Endodermal cell (in vitro differentiated cells): Measurements from ENCODE around the gene SRCAP. TPM values are rescaled to one million over a fixed set of nuclear protein-coding genes. Genes with fewer than 3 reads are reported as not detected.

Experiments used
- DNase-seq: peaks from one replicate; pipeline ENCODE4 v3.0.0-alpha.2; 2017
- H3K27ac ChIP-seq: 2 replicates; pipeline ENCODE4 v1.5.1; 2013; ENCODE audit warnings: mild to moderate bottlenecking, low read depth, low read length, moderate library complexity
- H3K27me3 ChIP-seq: 2 replicates; pipeline ENCODE4 v1.6.1; 2013; ENCODE audit warnings: mild to moderate bottlenecking, low read length, moderate library complexity; ENCODE audit not compliant: insufficient read depth, control insufficient read depth, poor library complexity, severe bottlenecking
- H3K36me3 ChIP-seq: 2 replicates; pipeline ENCODE4 v1.7.0; 2013; ENCODE audit warnings: mild to moderate bottlenecking, low read length, moderate library complexity; ENCODE audit not compliant: control insufficient read depth, insufficient read depth
- H3K4me1 ChIP-seq: one replicate; pipeline ENCODE4 v1.7.0; 2013; ENCODE audit warnings: low read length; ENCODE audit not compliant: control insufficient read depth, insufficient read depth
- H3K4me3 ChIP-seq: 2 replicates; pipeline ENCODE4 v1.5.1; 2013; ENCODE audit warnings: mild to moderate bottlenecking, low read length, moderate library complexity
- H3K9ac ChIP-seq: 2 replicates; pipeline ENCODE4 v1.6.1; 2013; ENCODE audit warnings: mild to moderate bottlenecking, low read length, moderate library complexity; ENCODE audit not compliant: poor library complexity, severe bottlenecking; ENCODE audit errors: extremely low read depth
- H3K9me3 ChIP-seq: 2 replicates; pipeline ENCODE4 v1.6.1; 2013; ENCODE audit warnings: mild to moderate bottlenecking, low read length, moderate library complexity; ENCODE audit not compliant: control insufficient read depth
- H3K27ac Mint-ChIP-seq: 2 replicates; pipeline ENCODE4 v1.8.0; 2020; ENCODE audit warnings: mixed read lengths
- H3K27me3 Mint-ChIP-seq: 2 replicates; pipeline ENCODE4 v1.8.0; 2021; ENCODE audit warnings: mild to moderate bottlenecking, mixed read lengths; ENCODE audit not compliant: insufficient read depth
- H3K36me3 Mint-ChIP-seq: 2 replicates; pipeline ENCODE4 v1.8.0; 2020; ENCODE audit warnings: low read depth, mixed read lengths
- H3K4me1 Mint-ChIP-seq: 2 replicates; pipeline ENCODE4 v1.8.0; 2020; ENCODE audit warnings: mixed read lengths
- H3K4me3 Mint-ChIP-seq: 2 replicates; pipeline ENCODE4 v1.8.0; 2020; ENCODE audit warnings: mild to moderate bottlenecking, moderate library complexity, mixed read lengths
- H3K9me3 Mint-ChIP-seq: 2 replicates; pipeline ENCODE4 v1.8.0; 2020; ENCODE audit warnings: mild to moderate bottlenecking, mixed read lengths
- WGBS, 2 experiments: methylation state at CpG; one replicate each; pipeline versions ENCODE4 v1.1.5 to v1.1.7; 2013; ENCODE audit warnings: missing lambda C conversion rate in 2 of 2, mixed read lengths in 1 of 2; ENCODE audit not compliant: insufficient coverage in 1 of 2, insufficient read length in 1 of 2; 5-methylcytosine and 5-hydroxymethylcytosine counted together
- total RNA-seq, 2 donors: library from RNA; stranded (reverse); fragmentation: NEBNext Ultra II Directional in 1 of 2; extraction: Animal tissue kit (Norgen Biotek cat#: 25700) in 1 of 2; gene quantifications; 2 replicates in 1 of 2; 3 replicates in 1 of 2; pipeline ENCODE4 v1.2.1, GENCODE V29; 2021
- TF ChIP-seq, protein P1 (sequence below): fragments of 200-600 bp; sonication (generic); conservative IDR thresholded peaks from 2 replicates; pipeline ENCODE4 v1.5.0; 2021; ENCODE audit warnings: antibody characterized with exemption, mild to moderate bottlenecking

SRCAP gene
- total RNA-seq, 2 donors from 2014 or later = 57.7 to 66.9 TPM

DNA sequence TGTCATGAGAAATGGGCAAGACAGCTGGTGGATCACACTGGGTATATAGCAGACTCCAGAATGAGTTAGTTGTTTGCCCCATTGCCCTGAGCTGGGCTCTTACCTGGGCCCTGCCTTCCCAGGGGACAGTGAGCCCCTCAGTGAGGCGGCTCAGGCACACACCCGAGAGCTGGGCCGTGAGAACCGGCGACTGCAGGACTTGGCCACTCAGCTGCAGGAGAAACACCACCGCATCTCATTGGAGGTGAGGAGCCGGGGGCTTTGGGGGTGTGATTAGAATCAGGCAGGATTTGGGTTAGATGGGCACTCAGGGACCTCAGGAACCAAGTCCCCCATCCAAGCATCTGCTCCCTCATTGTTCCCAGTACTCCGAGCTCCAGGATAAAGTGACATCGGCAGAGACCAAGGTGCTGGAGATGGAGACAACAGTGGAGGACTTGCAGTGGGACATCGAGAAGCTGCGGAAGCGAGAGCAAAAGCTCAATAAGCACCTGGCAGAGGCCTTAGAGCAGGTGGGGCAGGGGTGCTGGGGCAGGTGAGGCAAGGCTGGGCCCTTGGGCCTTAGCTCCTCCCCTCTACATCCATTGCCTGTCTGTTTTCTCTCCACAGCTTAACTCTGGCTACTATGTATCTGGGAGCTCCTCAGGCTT lies 66.0 kb downstream of the SRCAP start:
- Histone ChIP-seq H3K27me3 (no peaks in the 10 kb centered on the region), H3K27ac (no peak overlapping the region), H3K9me3 (no peaks in the 10 kb centered on the region), H3K9ac (no peak overlapping the region), H3K36me3 (peaks cover 75% of the 10 kb centered on the region), H3K4me3 (no peak overlapping the region), H3K4me1 (peaks cover 8% of the 10 kb centered on the region)
- Mint-ChIP-seq H3K4me1 (peaks cover 13% of the 10 kb centered on the region), H3K4me3 (no peak overlapping the region), H3K27me3 (no peaks in the 10 kb centered on the region), H3K36me3 (peaks cover 76% of the 10 kb centered on the region), H3K27ac (no peak overlapping the region), H3K9me3 (no peaks in the 10 kb centered on the region)
- TF ChIP-seq, protein P1, sequence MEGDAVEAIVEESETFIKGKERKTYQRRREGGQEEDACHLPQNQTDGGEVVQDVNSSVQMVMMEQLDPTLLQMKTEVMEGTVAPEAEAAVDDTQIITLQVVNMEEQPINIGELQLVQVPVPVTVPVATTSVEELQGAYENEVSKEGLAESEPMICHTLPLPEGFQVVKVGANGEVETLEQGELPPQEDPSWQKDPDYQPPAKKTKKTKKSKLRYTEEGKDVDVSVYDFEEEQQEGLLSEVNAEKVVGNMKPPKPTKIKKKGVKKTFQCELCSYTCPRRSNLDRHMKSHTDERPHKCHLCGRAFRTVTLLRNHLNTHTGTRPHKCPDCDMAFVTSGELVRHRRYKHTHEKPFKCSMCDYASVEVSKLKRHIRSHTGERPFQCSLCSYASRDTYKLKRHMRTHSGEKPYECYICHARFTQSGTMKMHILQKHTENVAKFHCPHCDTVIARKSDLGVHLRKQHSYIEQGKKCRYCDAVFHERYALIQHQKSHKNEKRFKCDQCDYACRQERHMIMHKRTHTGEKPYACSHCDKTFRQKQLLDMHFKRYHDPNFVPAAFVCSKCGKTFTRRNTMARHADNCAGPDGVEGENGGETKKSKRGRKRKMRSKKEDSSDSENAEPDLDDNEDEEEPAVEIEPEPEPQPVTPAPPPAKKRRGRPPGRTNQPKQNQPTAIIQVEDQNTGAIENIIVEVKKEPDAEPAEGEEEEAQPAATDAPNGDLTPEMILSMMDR = no peak
- no peak for DNase-seq
- 93% methylated on average over 5 to 12 of the region's 12 CpGs for WGBS, 2 experiments

DNA sequence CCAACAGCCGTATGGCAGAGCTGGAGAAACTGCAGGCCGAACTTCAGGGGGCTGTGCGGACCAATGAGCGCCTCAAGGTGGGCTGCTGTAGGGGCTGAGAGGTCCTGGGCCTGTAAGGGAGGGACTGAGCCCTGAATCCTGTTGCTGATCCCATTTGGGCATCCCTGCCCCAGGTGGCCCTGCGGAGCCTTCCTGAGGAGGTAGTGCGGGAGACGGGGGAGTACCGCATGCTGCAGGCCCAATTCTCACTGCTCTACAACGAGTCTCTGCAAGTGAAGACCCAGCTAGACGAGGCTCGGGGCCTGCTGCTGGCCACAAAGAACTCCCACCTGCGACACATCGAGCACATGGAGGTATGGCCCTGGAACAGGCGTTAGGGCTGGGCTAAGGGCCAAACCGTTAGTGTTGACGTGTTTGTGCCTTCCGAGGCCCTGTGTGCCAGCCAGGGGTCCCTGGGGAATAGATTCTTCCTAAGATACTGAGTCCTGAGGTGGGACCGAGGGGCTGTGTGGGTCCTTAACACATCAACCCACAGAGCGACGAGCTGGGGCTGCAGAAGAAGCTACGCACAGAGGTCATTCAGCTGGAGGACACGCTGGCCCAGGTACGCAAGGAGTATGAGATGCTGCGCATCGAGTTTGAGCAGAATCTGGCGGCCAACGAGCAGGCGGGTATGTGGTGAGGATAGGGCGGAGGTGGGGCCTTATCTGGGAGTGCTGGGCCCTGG lies 67.4 kb downstream of the SRCAP start:
- H3K27me3 ChIP-seq = no peaks in the 10 kb centered on the region
- Mint-ChIP-seq H3K27ac (no peak overlapping the region), H3K36me3 (peaks cover 79% of the 10 kb centered on the region), H3K4me1 (peaks cover 7% of the 10 kb centered on the region), H3K27me3 (no peaks in the 10 kb centered on the region), H3K4me3 (no peak overlapping the region), H3K9me3 (no peaks in the 10 kb centered on the region)
- no peak overlapping the region for H3K4me3 ChIP-seq
- peaks cover 82% of the 10 kb centered on the region for H3K36me3 ChIP-seq
- peaks cover 8% of the 10 kb centered on the region for H3K4me1 ChIP-seq
- no peak for DNase-seq
- no peak overlapping the region for H3K27ac ChIP-seq
- 96% methylated on average over 20 to 29 of the region's 29 CpGs for WGBS, 2 experiments
- H3K9me3 ChIP-seq = no peaks in the 10 kb centered on the region
- TF ChIP-seq, protein P1 = no peak
- no peak overlapping the region for H3K9ac ChIP-seq

DNA sequence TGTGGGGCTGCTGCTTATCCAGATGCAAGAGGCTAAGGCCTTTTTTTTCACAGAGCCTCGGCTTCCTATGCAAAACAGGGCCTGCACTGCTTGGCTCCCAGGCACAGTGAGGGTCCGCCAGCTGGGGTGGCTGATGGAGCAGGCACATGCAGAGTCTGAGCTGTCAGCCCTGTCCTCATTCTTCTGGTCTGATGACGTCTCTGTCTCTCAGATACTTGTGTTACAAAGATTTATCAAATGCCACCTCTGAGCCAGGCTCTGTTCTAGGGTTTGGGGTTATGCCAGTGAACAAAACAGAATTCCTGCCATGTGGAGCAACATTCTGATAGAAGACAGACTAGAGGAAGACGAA lies 67.9 kb downstream of the SRCAP start:
- peaks cover 7% of the 10 kb centered on the region for H3K4me1 Mint-ChIP-seq
- WGBS, 2 experiments = 91 to 93% methylated on average over 4 of the region's 4 CpGs
- Histone ChIP-seq H3K9ac (no peak overlapping the region), H3K9me3 (no peaks in the 10 kb centered on the region), H3K27ac (no peak overlapping the region), H3K4me1 (peaks cover 8% of the 10 kb centered on the region), H3K36me3 (peaks cover 87% of the 10 kb centered on the region), H3K27me3 (no peaks in the 10 kb centered on the region), H3K4me3 (no peak overlapping the region)
- H3K4me3 Mint-ChIP-seq = no peak overlapping the region
- no peak overlapping the region for H3K27ac Mint-ChIP-seq
- H3K36me3 Mint-ChIP-seq = peaks cover 82% of the 10 kb centered on the region
- no peak for DNase-seq
- TF ChIP-seq, protein P1 = no peak
- H3K27me3 Mint-ChIP-seq = no peaks in the 10 kb centered on the region
- no peaks in the 10 kb centered on the region for H3K9me3 Mint-ChIP-seq
